HTERT RPE-1 (cell line): Measurements from ENCODE around the gene MAD1L1.
"Not testable (repeated sequence)": the region's sequence is repeated elsewhere in the genome, so short reads cannot be mapped to it uniquely, and the experiment has no call there.

Source experiments
- in situ Hi-C: fragments of 300-500 bp; cut with MboI; formaldehyde crosslinking; loops from 4 replicates; pipeline ENCODE4 v1.14.3; 2020; ENCODE audit warnings: low sequenced_read_pairs

The MAD1L1 gene

DNA sequence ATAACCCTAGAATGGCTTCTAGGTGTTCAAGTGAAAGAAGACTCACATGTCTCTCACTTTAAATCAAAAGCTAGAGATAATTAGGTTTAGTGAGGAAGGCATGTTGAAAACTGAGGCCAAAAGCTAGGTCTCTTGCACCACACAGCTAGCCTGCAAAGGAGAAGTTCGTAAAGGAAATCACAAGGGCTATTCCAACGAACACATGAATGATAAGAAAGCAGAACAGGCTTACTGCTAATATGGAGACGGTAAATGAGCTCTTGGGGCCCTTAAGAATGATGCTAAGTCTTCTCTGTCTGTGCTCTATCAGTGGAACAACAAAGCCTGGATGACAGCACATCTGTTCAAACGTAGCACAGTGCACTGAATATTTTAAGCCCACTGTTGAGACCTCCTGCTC lies 401.3 kb downstream of the MAD1L1 start:
- in situ Hi-C loops, result not testable (repeated sequence)

DNA sequence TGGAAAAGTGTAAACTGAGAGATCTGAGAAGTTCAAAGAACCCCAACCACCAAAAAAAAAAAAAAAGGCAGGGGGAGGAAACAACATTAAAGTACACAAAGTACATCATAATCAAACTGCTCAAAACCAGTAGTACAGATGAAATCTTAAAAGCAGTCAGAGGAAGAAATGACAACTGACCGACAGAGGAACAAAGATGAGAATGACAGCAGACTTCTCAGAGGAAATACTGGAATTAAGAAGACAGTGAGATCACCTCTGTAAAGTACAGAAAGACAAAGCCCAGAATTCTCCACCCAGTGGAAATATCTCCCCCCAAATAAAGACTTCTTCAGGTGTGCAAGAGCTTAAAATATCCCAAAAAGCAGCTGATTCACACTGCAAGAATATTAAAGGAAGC lies 403.1 kb downstream of the MAD1L1 start:
- in situ Hi-C loops, result not testable (repeated sequence)

DNA sequence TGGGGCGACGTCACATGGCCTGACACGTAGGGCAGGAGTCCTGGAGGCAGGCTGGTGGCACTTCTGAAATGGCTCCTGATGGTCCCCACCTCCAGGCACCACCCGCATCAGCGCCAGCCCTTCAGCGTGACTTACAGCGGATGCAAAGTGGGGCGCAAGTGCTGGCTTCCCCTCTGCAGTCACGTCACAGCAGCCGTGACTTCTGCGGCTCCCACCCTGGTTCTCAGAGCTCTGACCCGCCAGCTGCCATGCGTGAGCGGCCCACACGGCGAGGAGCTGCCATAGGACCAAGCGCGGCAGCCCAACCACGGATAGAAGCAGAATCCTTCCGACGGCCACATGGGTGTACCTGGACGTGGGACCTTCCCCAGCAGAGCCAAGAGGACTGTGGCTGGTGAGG lies 403.6 kb downstream of the MAD1L1 start:
- in situ Hi-C loops, result no loop called here

- in situ Hi-C loops, result not testable (repeated sequence)
Observed at GRCh38 chr7:1828170-1828569, 404.6 kb downstream of the MAD1L1 start.

- in situ Hi-C loops, result not testable (repeated sequence)
Observed at GRCh38 chr7:1827521-1827981, 405.2 kb downstream of the MAD1L1 start.

- in situ Hi-C loops, result not testable (repeated sequence)
Observed at GRCh38 chr7:1826931-1827330, 405.8 kb downstream of the MAD1L1 start.

DNA sequence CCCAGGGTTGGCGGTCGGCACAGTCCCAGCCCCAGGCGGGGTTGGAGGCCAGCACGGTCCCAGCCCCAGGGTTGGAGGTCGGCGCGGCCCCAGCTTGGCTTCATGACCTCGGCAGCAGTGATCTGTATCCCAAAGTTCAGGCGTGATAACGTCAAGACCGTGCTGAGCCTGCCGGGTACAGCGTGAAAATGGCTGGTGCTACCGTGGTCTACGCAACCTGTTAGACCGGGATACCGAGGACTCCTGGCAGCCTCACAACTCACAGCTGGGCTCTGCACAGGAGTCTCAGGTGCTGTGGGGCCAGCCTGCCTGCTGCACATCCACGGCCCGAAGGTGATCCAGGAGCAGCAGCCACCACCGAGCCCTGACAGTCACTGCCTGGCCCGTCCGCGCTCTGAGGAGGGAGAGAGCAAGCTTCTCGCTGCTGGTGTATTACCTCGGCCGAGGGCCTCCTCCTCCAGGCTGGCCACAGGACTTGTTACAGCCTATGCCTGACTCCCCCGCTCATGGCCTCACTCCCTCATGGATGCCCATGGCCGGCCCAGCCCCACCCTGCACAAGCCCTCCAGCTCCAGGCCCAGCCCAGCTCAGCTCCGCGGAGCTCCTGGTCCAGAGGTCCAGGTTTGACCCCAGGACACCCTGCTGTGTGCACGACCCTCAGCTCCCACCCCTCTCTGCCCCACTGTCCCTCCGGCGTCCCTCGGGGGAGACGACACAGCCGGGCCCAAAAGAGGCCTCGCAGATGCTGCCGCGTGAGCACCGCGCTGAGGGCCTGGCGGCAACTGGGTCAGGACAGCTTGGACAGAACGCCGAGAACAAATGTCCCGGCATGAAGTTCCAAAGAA lies 406.6 kb downstream of the MAD1L1 start:
- in situ Hi-C loops, result no loop called here

GRCh38 chr7:1825647-1825896 lies 407.2 kb downstream of the MAD1L1 start:
- in situ Hi-C loops, result not testable (repeated sequence)

DNA sequence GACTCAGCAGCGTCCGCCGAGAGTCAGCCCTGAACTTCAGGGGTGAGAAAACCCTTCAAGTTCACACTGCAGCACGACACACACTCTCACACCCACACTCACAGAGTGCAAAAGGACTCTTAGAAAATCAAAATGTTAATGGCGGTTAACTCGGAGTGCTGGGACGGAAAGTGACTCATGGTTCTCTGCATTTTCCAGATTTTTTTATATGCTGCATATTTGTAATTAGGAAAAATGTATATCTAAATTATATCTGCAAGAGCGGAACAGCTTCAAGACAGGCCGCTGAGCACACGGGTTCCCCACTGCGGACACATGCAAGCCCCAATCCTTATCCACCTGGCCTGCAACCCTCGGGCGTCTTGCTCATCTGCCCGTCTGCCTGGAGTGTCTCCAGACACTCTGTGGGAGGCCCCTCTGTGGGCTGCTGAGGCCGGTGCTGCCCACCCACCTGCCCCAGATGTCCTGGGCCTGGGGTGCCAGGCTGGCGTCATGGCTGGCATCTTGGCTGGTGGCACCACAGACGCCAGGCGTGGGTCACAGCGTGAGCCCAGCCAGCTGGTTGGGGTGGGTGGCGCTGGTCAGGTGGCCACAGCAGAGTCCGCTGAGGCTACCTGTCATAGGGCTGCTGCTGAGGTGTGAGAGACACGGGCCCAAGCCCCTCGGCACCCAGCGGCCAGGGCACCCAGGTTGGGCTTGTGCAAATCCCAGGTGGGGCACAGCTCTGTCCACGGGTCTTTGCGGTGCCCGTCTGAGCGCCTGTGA lies 407.7 kb downstream of the MAD1L1 start:
- in situ Hi-C loops, result not testable (repeated sequence)

- in situ Hi-C loops, result not testable (repeated sequence)
Observed at GRCh38 chr7:1824151-1824881, 408.4 kb downstream of the MAD1L1 start.

- in situ Hi-C loops, result no loop called here
Observed at GRCh38 chr7:1823376-1824150, 409.2 kb downstream of the MAD1L1 start.

- in situ Hi-C loops, result no loop called here
Observed at GRCh38 chr7:1819259-1819841, 413.4 kb downstream of the MAD1L1 start.

DNA sequence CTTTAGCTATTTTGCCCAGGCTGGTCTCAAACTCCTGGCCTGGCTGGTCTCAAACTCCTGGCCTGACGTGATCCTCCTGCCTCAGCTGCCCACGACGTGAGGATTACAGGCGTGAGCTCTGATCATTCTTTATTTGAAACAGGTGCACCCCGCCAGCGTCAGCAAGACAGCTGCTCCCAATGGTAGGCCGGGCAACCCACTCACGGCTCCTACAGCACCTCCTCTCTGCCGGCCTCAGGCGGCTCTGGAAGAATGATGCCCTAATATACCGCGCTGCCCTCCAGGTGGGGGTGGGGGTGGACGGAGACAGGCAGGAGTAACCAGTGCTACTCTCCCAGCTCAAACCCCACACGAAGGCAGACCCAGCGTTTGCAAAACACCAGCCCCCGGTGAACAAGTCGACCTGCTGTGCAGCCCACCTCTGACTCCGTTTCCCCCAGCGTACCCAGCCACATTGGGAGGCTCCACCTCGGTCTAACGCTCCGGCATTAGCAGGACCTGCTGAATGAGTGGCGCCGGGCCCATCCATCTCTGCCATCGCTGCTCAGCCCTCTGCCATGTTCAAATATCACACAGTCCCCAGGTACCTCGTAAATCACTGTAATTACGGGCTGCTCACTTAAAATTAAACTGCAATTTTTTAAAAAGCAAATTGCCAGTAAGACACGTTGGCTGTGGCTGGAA lies 414.0 kb downstream of the MAD1L1 start:
- in situ Hi-C loops, result no loop called here

GRCh38 chr7:1817061-1817712 lies 415.6 kb downstream of the MAD1L1 start:
- in situ Hi-C loops, result no loop called here

GRCh38 chr7:1816451-1816850 lies 416.3 kb downstream of the MAD1L1 start:
- in situ Hi-C loops, result not testable (repeated sequence)

- in situ Hi-C loops, result not testable (repeated sequence)
Observed at GRCh38 chr7:1815551-1816281, 417.0 kb downstream of the MAD1L1 start.

DNA sequence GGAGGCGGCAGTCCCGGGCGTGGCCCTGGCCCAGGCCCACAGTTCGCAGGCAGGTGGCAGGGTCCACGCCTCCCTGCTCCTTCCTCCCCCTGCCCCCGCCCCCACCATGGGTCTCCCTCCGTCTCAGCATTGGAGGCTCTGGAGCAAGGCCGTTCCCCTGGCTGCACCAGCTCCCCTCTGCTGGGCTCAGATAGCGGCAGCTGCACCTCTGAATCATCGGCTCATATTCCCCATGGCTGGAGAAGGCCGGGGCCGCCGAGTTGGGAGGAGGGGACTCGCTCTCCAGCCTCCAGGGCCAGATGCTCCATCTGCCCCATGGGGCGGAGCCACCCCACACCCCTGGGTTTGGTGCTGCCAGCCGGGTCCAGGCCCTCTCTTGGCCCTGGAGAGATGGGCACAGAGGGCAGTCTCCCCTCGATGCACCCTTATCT lies 417.7 kb downstream of the MAD1L1 start:
- in situ Hi-C loops, result no loop called here

- in situ Hi-C loops, result no loop called here
Observed at GRCh38 chr7:1814089-1814811, 418.5 kb downstream of the MAD1L1 start.
